ENCODE data around the gene PTPN13. TPM values are rescaled to one million over a fixed set of nuclear protein-coding genes. Genes with fewer than 3 reads are reported as not detected.

Gene PTPN13
- total RNA-seq, 4 donors from 2014 or later = 3.7 to 18.5 (median 10.1) TPM

DNA sequence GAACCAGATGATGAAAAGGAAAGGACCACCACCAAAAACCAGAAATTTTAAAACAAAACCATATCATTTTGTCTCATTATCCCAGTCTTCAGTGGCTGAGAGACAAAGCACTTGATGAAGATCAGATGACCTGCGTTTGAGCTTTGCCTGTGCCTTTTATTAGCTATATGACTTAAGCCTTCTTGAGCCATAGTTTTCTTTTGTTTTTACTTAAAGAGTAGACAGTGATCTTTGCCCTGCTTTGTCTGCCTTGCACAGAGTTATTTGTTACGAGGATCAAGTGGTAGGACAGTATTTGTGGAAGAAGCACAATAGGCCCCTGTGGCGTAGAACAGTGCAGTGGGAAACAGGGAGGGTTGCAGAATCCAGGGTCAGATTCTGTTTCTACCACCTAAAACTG lies 165.2 kb downstream of the PTPN13 start:
- in situ Hi-C loops (cut with MboI; ENCODE audit: low pct_ligation_motif_present in 1 of 4, low pct_unique_long_range_greater_than_20kb in 1 of 4, low sequenced_read_pairs in 3 of 4) = no loop called here
- H3K4me3 ChIP-seq = no peak overlapping the region
- no peak for DNase-seq
- no peaks in the 10 kb centered on the region for H3K36me3 ChIP-seq
- H3K4me1 ChIP-seq = no peaks in the 10 kb centered on the region
- WGBS, 2 donors (ENCODE audit: low coverage in 1 of 2) = 69 to 84% methylated on average over 3 of the region's 3 CpGs
- TF ChIP-seq EP300 (IDR thresholded peaks at IDR 0.05; ENCODE audit: low read depth) (no peak), POLR2A (IDR thresholded peaks at IDR 0.05) (no peak), POLR2AphosphoS5 (IDR thresholded peaks at IDR 0.05) (no peak)
- TF ChIP-seq, protein P1, sequence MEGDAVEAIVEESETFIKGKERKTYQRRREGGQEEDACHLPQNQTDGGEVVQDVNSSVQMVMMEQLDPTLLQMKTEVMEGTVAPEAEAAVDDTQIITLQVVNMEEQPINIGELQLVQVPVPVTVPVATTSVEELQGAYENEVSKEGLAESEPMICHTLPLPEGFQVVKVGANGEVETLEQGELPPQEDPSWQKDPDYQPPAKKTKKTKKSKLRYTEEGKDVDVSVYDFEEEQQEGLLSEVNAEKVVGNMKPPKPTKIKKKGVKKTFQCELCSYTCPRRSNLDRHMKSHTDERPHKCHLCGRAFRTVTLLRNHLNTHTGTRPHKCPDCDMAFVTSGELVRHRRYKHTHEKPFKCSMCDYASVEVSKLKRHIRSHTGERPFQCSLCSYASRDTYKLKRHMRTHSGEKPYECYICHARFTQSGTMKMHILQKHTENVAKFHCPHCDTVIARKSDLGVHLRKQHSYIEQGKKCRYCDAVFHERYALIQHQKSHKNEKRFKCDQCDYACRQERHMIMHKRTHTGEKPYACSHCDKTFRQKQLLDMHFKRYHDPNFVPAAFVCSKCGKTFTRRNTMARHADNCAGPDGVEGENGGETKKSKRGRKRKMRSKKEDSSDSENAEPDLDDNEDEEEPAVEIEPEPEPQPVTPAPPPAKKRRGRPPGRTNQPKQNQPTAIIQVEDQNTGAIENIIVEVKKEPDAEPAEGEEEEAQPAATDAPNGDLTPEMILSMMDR (IDR thresholded peaks at IDR 0.05) = no peak
- intact Hi-C loops (cut with DNase I; ENCODE audit: low total_unique reads) = no loop called here
- H3K27ac ChIP-seq = no peak overlapping the region
- no peaks in the 10 kb centered on the region for H3K9me3 ChIP-seq
- H3K27me3 ChIP-seq = no peaks in the 10 kb centered on the region

DNA sequence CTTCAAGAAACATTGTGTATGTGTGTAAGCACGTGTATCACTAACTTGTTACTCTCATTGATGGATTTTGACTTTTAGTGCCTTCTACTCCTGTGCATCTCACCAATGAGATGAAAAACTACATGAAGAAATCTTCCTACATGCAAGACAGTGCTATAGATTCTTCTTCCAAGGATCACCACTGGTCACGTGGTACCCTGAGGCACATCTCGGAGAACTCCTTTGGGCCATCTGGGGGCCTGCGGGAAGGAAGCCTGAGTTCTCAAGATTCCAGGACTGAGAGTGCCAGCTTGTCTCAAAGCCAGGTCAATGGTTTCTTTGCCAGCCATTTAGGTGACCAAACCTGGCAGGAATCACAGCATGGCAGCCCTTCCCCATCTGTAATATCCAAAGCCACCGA lies 168.5 kb downstream of the PTPN13 start:
- no peak for DNase-seq
- intact Hi-C loops (cut with DNase I; ENCODE audit: low total_unique reads) = no loop called here
- no peak for TF ChIP-seq POLR2A (IDR thresholded peaks at IDR 0.05)
- TF ChIP-seq, protein P1 (IDR thresholded peaks at IDR 0.05) = no peak
- TF ChIP-seq EP300 (IDR thresholded peaks at IDR 0.05; ENCODE audit: low read depth) = no peak
- TF ChIP-seq POLR2AphosphoS5 (IDR thresholded peaks at IDR 0.05) = no peak
- H3K27me3 ChIP-seq = no peaks in the 10 kb centered on the region
- H3K4me1 ChIP-seq = no peaks in the 10 kb centered on the region
- no peak overlapping the region for H3K27ac ChIP-seq
- in situ Hi-C loops (cut with MboI; ENCODE audit: low pct_ligation_motif_present in 1 of 4, low pct_unique_long_range_greater_than_20kb in 1 of 4, low sequenced_read_pairs in 3 of 4) = no loop called here
- H3K4me3 ChIP-seq = no peak overlapping the region
- H3K36me3 ChIP-seq = no peaks in the 10 kb centered on the region
- no peaks in the 10 kb centered on the region for H3K9me3 ChIP-seq
- WGBS, 2 donors (ENCODE audit: low coverage in 1 of 2) = 87 to 92% methylated on average over 1 to 5 of the region's 5 CpGs

DNA sequence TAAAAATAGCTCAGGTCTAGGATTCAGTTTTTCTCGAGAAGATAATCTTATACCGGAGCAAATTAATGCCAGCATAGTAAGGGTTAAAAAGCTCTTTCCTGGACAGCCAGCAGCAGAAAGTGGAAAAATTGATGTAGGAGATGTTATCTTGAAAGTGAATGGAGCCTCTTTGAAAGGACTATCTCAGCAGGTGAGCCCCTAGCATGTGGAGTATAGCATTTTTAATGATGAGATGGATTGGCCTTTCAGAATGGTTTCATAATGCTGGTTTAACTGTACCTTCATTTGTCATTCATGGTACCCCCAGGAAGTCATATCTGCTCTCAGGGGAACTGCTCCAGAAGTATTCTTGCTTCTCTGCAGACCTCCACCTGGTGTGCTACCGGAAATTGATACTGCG lies 175.7 kb downstream of the PTPN13 start:
- no peaks in the 10 kb centered on the region for H3K4me1 ChIP-seq
- no peaks in the 10 kb centered on the region for H3K27me3 ChIP-seq
- DNase-seq = no peak
- TF ChIP-seq, protein P1 (IDR thresholded peaks at IDR 0.05) = no peak
- TF ChIP-seq POLR2A (IDR thresholded peaks at IDR 0.05) (no peak), EP300 (IDR thresholded peaks at IDR 0.05; ENCODE audit: low read depth) (no peak), POLR2AphosphoS5 (IDR thresholded peaks at IDR 0.05) (no peak)
- H3K36me3 ChIP-seq = peaks cover 0 to 4% (median 0%) of the 10 kb centered on the region in 4 donors
- no peak overlapping the region for H3K27ac ChIP-seq
- intact Hi-C loops (cut with DNase I; ENCODE audit: low total_unique reads) = no loop called here
- in situ Hi-C loops (cut with MboI; ENCODE audit: low pct_ligation_motif_present in 1 of 4, low pct_unique_long_range_greater_than_20kb in 1 of 4, low sequenced_read_pairs in 3 of 4) = no loop called here
- no peaks in the 10 kb centered on the region for H3K9me3 ChIP-seq
- 93 to 96% methylated on average over 4 of the region's 4 CpGs for WGBS, 2 donors (ENCODE audit: low coverage in 1 of 2)
- no peak overlapping the region for H3K4me3 ChIP-seq

DNA sequence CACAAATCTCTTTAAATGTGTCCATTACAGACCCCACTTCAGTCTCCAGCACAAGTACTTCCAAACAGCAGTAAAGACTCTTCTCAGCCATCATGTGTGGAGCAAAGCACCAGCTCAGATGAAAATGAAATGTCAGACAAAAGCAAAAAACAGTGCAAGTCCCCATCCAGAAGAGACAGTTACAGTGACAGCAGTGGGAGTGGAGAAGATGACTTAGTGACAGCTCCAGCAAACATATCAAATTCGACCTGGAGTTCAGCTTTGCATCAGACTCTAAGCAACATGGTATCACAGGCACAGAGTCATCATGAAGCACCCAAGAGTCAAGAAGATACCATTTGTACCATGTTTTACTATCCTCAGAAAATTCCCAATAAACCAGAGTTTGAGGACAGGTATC lies 177.0 kb downstream of the PTPN13 start:
- in situ Hi-C loops (cut with MboI; ENCODE audit: low pct_ligation_motif_present in 1 of 4, low pct_unique_long_range_greater_than_20kb in 1 of 4, low sequenced_read_pairs in 3 of 4) = no loop called here
- TF ChIP-seq POLR2A (IDR thresholded peaks at IDR 0.05) (no peak), POLR2AphosphoS5 (IDR thresholded peaks at IDR 0.05) (no peak), EP300 (IDR thresholded peaks at IDR 0.05; ENCODE audit: low read depth) (no peak)
- TF ChIP-seq, protein P1 (IDR thresholded peaks at IDR 0.05) = no peak
- no peak for DNase-seq
- Histone ChIP-seq H3K9me3 (no peaks in the 10 kb centered on the region), H3K27ac (no peak overlapping the region), H3K36me3 (peaks cover 0 to 4% (median 0%) of the 10 kb centered on the region in 4 donors), H3K4me3 (no peak overlapping the region), H3K27me3 (no peaks in the 10 kb centered on the region), H3K4me1 (no peaks in the 10 kb centered on the region)
- WGBS, 2 donors (ENCODE audit: low coverage in 1 of 2) = 40 to 58% methylated on average over 1 of the region's 1 CpG
- intact Hi-C loops (cut with DNase I; ENCODE audit: low total_unique reads) = no loop called here
